22Rv1 (cell line): ENCODE results near the gene SNX25.
"Not testable (repeated sequence)": the region's sequence is repeated elsewhere in the genome, so short reads cannot be mapped to it uniquely, and the experiment has no call there.

ENCODE experiments used
- H3K27ac ChIP-seq: fragments of 450-650 bp; 2 replicates; pipeline ENCODE4 v1.5.1; 2017
- CTCF ChIP-seq: fragments of 450-650 bp; IDR thresholded peaks from 2 replicates; pipeline ENCODE4 v1.5.1; 2017; ENCODE audit warnings: mild to moderate bottlenecking
- ZFX ChIP-seq: fragments of 450-650 bp; IDR thresholded peaks from 2 replicates; pipeline ENCODE4 v1.6.1; 2017; ENCODE audit warnings: antibody characterized with exemption, borderline replicate concordance

The SNX25 gene

DNA sequence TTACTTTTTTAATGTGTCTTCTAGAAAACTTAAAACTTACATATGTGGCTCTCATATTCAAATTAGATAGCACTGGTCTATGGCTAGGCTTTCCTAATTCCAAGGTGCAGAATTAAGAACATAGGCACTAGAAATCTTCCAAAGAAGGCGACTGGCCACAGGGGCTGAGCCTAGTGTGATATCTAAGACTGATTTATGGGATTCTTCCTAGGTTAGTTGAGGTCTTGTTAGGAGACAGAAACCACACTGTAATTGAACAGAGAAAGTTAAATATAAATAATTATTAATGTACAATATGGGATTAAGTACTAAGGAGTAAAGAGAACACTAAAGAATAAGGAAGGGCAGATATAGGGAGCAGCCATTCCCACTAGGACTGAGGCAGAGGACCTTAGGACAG is 48.3 kb downstream of the SNX25 start:
- H3K27ac ChIP-seq: no peak overlapping the region
- TF ChIP-seq CTCF (no peak), ZFX (no peak)

DNA sequence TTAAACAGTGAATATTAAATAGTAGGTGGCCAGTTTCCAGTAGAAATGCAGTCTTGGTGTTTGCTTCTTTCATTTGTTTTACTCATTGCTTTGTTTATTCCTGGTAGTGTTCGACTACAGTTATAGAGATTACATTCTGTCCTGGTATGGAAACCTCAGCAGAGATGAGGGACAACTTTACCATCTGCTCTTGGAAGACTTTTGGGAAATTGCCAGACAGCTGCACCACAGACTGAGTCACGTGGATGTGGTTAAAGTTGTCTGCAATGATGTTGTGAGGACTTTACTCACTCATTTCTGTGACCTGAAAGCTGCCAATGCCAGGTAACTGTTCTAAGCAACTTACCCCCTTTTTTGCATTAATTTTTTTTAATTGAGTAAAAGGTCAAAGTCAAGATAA is 49.3 kb downstream of the SNX25 start:
- H3K27ac ChIP-seq: not testable (repeated sequence)

DNA sequence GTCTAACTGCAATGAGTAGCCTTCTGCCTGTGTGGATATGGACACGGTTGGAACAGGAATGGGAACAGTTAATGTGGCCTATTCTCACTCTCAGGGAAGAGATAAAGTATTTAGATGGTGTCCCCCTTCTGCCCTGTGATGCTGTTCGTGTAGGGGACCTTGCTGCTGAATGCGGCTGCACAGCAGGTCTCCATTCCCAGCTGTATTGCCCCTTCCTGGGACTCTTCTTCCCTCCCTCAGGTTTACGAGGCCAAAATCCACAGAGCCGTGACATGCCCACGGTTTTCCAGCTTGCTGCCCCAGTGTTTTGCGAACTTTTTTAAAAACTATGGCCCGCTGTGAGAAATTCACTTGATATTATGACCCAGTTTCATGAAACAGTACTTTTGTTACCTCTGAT is 50.3 kb downstream of the SNX25 start:
- no peak for TF ChIP-seq CTCF
- TF ChIP-seq ZFX: no peak
- no peak overlapping the region for H3K27ac ChIP-seq

- no peak overlapping the region for H3K27ac ChIP-seq
- no peak for TF ChIP-seq CTCF
- TF ChIP-seq ZFX: no peak
Observed at GRCh38 chr4:185261946-185262345, 52.5 kb downstream of the SNX25 start.

GRCh38 chr4:185263419-185263818 is 54.0 kb downstream of the SNX25 start:
- TF ChIP-seq CTCF (no peak), ZFX (no peak)
- no peak overlapping the region for H3K27ac ChIP-seq

DNA sequence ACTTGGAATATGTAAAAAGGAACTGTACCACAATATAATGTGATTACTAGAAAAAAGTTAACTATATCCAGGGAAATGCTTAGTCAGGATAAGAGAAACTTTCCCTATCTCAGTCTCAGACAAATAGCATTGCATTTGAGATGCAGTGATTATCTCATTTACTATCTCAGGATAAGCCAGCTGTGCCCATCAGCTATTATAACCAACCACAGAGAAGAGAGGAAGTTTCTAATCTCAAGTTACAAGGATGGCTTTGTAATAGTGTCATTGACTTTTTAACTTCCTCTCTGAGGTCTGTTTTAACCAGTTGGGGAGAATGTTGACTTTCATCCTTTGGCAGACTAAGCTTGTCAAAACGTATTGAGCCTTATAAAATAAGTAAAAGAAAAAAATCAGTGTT is 56.5 kb downstream of the SNX25 start:
- TF ChIP-seq CTCF (no peak), ZFX (no peak)

GRCh38 chr4:185269286-185269685 is 59.9 kb downstream of the SNX25 start:
- no peak overlapping the region for H3K27ac ChIP-seq
- TF ChIP-seq CTCF (no peak), ZFX (no peak)

More for the DNA sequence above, 56.5 kb downstream of the SNX25 start:
- no peak overlapping the region for H3K27ac ChIP-seq

GRCh38 chr4:185270037-185270436 is 60.6 kb downstream of the SNX25 start:
- no peak for TF ChIP-seq ZFX
- no peak for TF ChIP-seq CTCF
- no peak overlapping the region for H3K27ac ChIP-seq
